ENCODE results near the gene TSKU.

Gene TSKU

DNA sequence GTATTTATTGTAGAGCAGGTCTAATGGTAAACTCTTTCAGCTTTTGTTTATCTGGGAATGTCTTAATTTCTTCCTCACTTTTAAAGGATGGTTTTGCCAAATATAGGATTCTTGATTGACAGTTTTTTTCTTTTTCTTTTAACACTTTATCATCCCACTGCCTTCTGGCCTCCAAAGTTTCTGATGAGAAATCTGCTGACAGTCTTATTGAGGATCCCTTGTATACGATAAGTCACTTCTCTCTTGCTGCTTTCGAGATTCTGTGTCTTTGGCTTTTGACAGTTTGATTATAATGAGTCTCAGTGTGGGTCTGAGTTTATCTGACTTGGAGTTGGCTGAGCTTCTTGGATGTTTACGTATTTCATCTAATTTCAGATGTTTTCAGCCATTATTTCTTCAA, 6.7 kb upstream of the TSKU start:
- H3K4ac ChIP-seq (ENCODE audit: low read length), result no peak overlapping the region
- peaks cover 4% of the 10 kb centered on the region in 2 donors for H3K4me1 ChIP-seq (ENCODE audit: control insufficient read depth in 2 of 2, insufficient read depth in 1 of 2, low read depth in 1 of 2, low read length in 2 of 2)
- H2BK15ac ChIP-seq (ENCODE audit: low read length), result no peak overlapping the region
- peaks cover 0 to 5% (median 0%) of the 10 kb centered on the region in 3 experiments for H3K27me3 ChIP-seq (ENCODE audit: control insufficient read depth in 3 of 3, insufficient read depth in 3 of 3, low read depth in 1 of 3, low read length in 3 of 3)
- WGBS, 2 donors (ENCODE audit: extremely low coverage in 2 of 2, insufficient read length in 2 of 2, insufficient replicate concordance in 1 of 2), result no CpG with 5 or more reads among the region's 3 CpGs
- H2BK5ac ChIP-seq (ENCODE audit: low read length), result no peak overlapping the region
- H3K79me1 ChIP-seq (ENCODE audit: low read depth, low read length), result no peaks in the 10 kb centered on the region
- H2AK5ac ChIP-seq (ENCODE audit: low read depth, low read length), result no peak overlapping the region
- H3K27ac ChIP-seq (replicated peaks; ENCODE audit: low read length), result no peak overlapping the region
- H2BK12ac ChIP-seq (ENCODE audit: low read length), result no peak overlapping the region
- no peak overlapping the region for H2AFZ ChIP-seq (ENCODE audit: low read length)
- no peak overlapping the region for H3K14ac ChIP-seq (ENCODE audit: low read length)
- no peak for DNase-seq (ENCODE audit: low spot score)
- H4K91ac ChIP-seq (ENCODE audit: low read depth, low read length, poor library complexity), result no peak overlapping the region
- no peak overlapping the region for H3K18ac ChIP-seq (ENCODE audit: low read length)
- H3K9ac ChIP-seq (ENCODE audit: low read depth, low read length, poor library complexity), result no peak overlapping the region
- peaks cover 2 to 22% of the 10 kb centered on the region in 2 donors for H3K9me3 ChIP-seq (replicated peaks in 1 of 2; ENCODE audit: control insufficient read depth in 2 of 2, insufficient read depth in 1 of 2, low read depth in 1 of 2, low read length in 2 of 2)
- no peak overlapping the region for H2BK120ac ChIP-seq (ENCODE audit: low read depth, low read length)
- H3K23ac ChIP-seq (ENCODE audit: low read depth, low read length, poor library complexity), result no peak overlapping the region
- H3K4me2 ChIP-seq (ENCODE audit: insufficient read depth, low read length, poor library complexity, severe bottlenecking), result no peak overlapping the region
- no peaks in the 10 kb centered on the region for H3K36me3 ChIP-seq (replicated peaks in 1 of 2; ENCODE audit: control insufficient read depth in 2 of 2, insufficient read depth in 2 of 2, low read length in 2 of 2)
- no peak overlapping the region for H3K4me3 ChIP-seq (ENCODE audit: low read length in 2 of 2)
- no peak overlapping the region for H4K8ac ChIP-seq (ENCODE audit: low read depth, low read length)

DNA sequence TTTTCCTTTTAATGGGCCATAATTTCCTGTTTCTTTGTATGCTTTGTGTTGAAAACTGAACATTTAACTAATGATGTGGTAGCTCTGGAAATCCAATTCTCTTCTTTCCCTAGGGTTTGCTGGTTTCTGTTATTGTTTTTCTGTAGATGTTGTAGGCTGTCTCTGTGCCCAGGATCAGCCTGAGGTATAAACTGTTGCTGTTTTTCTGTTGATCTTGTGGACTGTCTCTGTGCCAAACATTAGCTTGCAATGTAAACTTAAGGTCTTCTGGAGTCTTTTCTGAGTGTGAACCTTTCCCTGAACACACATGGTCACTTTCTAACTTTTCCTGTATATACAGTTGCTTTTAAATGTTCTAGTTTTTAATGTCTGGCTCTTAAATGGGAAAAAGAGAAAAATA, 5.9 kb upstream of the TSKU start:
- H2BK120ac ChIP-seq (ENCODE audit: low read depth, low read length), result no peak overlapping the region
- no peaks in the 10 kb centered on the region for H3K36me3 ChIP-seq (replicated peaks in 1 of 2; ENCODE audit: control insufficient read depth in 2 of 2, insufficient read depth in 2 of 2, low read length in 2 of 2)
- no peak overlapping the region for H3K4me3 ChIP-seq (ENCODE audit: low read length in 2 of 2)
- no peak overlapping the region for H2BK12ac ChIP-seq (ENCODE audit: low read length)
- no peak overlapping the region for H2AK5ac ChIP-seq (ENCODE audit: low read depth, low read length)
- no peak for DNase-seq (ENCODE audit: low spot score)
- H3K4me1 ChIP-seq (ENCODE audit: control insufficient read depth in 2 of 2, insufficient read depth in 1 of 2, low read depth in 1 of 2, low read length in 2 of 2), result peaks cover 8 to 9% of the 10 kb centered on the region in 2 donors
- H3K4me2 ChIP-seq (ENCODE audit: insufficient read depth, low read length, poor library complexity, severe bottlenecking), result no peak overlapping the region
- H3K27me3 ChIP-seq (ENCODE audit: control insufficient read depth in 3 of 3, insufficient read depth in 3 of 3, low read depth in 1 of 3, low read length in 3 of 3), result peaks cover 0 to 5% (median 0%) of the 10 kb centered on the region in 3 experiments
- H2AFZ ChIP-seq (ENCODE audit: low read length), result no peak overlapping the region
- no peak overlapping the region for H4K91ac ChIP-seq (ENCODE audit: low read depth, low read length, poor library complexity)
- no peak overlapping the region for H3K23ac ChIP-seq (ENCODE audit: low read depth, low read length, poor library complexity)
- H4K8ac ChIP-seq (ENCODE audit: low read depth, low read length), result no peak overlapping the region
- no peak overlapping the region for H2BK15ac ChIP-seq (ENCODE audit: low read length)
- H3K9me3 ChIP-seq (replicated peaks in 1 of 2; ENCODE audit: control insufficient read depth in 2 of 2, insufficient read depth in 1 of 2, low read depth in 1 of 2, low read length in 2 of 2), result peaks cover 2 to 22% of the 10 kb centered on the region in 2 donors
- no peak overlapping the region for H3K18ac ChIP-seq (ENCODE audit: low read length)
- no peak overlapping the region for H3K27ac ChIP-seq (replicated peaks; ENCODE audit: low read length)
- H3K9ac ChIP-seq (ENCODE audit: low read depth, low read length, poor library complexity), result no peak overlapping the region
- H2BK5ac ChIP-seq (ENCODE audit: low read length), result no peak overlapping the region
- H3K14ac ChIP-seq (ENCODE audit: low read length), result no peak overlapping the region
- H3K79me1 ChIP-seq (ENCODE audit: low read depth, low read length), result no peaks in the 10 kb centered on the region
- H3K4ac ChIP-seq (ENCODE audit: low read length), result no peak overlapping the region

DNA sequence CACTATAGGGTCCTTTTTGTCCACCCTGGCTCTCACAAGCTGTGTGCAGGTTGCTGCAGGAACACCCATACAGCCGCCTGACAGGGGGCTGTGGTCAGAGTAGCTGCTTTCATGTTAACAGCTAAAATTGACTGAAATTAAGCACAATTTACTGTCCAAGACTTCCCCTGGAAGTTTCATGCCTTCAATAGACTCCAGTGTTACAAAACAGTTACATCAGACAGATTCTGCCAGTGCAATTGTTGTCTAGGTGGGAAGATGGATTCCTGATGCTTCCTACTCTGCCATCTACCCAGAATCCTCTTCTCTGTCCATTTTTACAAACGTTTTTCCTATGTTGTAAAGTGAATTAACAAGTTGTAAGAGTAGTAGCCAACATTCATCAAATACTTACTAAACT, 5.3 kb upstream of the TSKU start:
- H3K23ac ChIP-seq (ENCODE audit: low read depth, low read length, poor library complexity), result no peak overlapping the region
- no peak overlapping the region for H4K91ac ChIP-seq (ENCODE audit: low read depth, low read length, poor library complexity)
- H2BK15ac ChIP-seq (ENCODE audit: low read length), result no peak overlapping the region
- no peak overlapping the region for H3K14ac ChIP-seq (ENCODE audit: low read length)
- H3K36me3 ChIP-seq (replicated peaks in 1 of 2; ENCODE audit: control insufficient read depth in 2 of 2, insufficient read depth in 2 of 2, low read length in 2 of 2), result no peaks in the 10 kb centered on the region
- no peaks in the 10 kb centered on the region for H3K79me1 ChIP-seq (ENCODE audit: low read depth, low read length)
- H3K18ac ChIP-seq (ENCODE audit: low read length), result no peak overlapping the region
- no peak overlapping the region for H2BK5ac ChIP-seq (ENCODE audit: low read length)
- DNase-seq (ENCODE audit: low spot score), result no peak
- H2BK12ac ChIP-seq (ENCODE audit: low read length), result no peak overlapping the region
- H3K4me3 ChIP-seq (ENCODE audit: low read length in 2 of 2), result no peak overlapping the region
- H2AFZ ChIP-seq (ENCODE audit: low read length), result no peak overlapping the region
- no peak overlapping the region for H2AK5ac ChIP-seq (ENCODE audit: low read depth, low read length)
- H3K27ac ChIP-seq (replicated peaks; ENCODE audit: low read length), result no peak overlapping the region
- H3K27me3 ChIP-seq (ENCODE audit: control insufficient read depth in 3 of 3, insufficient read depth in 3 of 3, low read depth in 1 of 3, low read length in 3 of 3), result peaks cover 0 to 3% (median 0%) of the 10 kb centered on the region in 3 experiments
- no peak overlapping the region for H4K8ac ChIP-seq (ENCODE audit: low read depth, low read length)
- no peak overlapping the region for H3K4me2 ChIP-seq (ENCODE audit: insufficient read depth, low read length, poor library complexity, severe bottlenecking)
- H2BK120ac ChIP-seq (ENCODE audit: low read depth, low read length), result no peak overlapping the region
- WGBS, 2 donors (ENCODE audit: extremely low coverage in 2 of 2, insufficient read length in 2 of 2, insufficient replicate concordance in 1 of 2), result no CpG with 5 or more reads among the region's 2 CpGs
- H3K9me3 ChIP-seq (replicated peaks in 1 of 2; ENCODE audit: control insufficient read depth in 2 of 2, insufficient read depth in 1 of 2, low read depth in 1 of 2, low read length in 2 of 2), result peaks cover 2 to 22% of the 10 kb centered on the region in 2 donors
- no peak overlapping the region for H3K4ac ChIP-seq (ENCODE audit: low read length)
- no peak overlapping the region for H3K9ac ChIP-seq (ENCODE audit: low read depth, low read length, poor library complexity)
- H3K4me1 ChIP-seq (ENCODE audit: control insufficient read depth in 2 of 2, insufficient read depth in 1 of 2, low read depth in 1 of 2, low read length in 2 of 2), result peaks cover 8 to 9% of the 10 kb centered on the region in 2 donors

DNA sequence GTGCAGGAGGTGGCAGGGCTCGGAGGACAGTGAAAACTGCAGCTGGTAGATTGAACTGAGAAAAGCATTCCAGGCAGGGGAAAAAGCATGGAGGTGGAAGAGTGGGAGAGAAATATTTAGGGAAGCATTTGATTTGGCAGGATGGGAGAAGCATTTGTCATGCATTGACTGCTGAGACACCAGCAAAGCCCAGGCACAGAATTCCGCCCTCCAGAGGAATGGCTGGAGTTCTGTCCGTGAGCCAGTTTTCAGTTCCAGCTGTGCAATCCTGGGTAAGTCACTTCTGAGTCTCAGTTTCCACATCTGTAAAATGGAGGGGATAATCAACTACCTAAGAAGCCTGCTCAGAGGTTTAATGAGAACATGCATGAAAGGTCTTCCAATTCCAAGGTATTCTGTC, 4.3 kb upstream of the TSKU start:
- Histone ChIP-seq H3K27ac (replicated peaks; ENCODE audit: low read length) (no peak overlapping the region), H2AFZ (ENCODE audit: low read length) (no peak overlapping the region), H2BK12ac (ENCODE audit: low read length) (no peak overlapping the region), H2BK15ac (ENCODE audit: low read length) (no peak overlapping the region), H3K9ac (ENCODE audit: low read depth, low read length, poor library complexity) (no peak overlapping the region), H2AK5ac (ENCODE audit: low read depth, low read length) (no peak overlapping the region), H3K18ac (ENCODE audit: low read length) (no peak overlapping the region), H3K4me3 (ENCODE audit: low read length in 2 of 2) (no peak overlapping the region), H2BK5ac (ENCODE audit: low read length) (no peak overlapping the region), H3K79me1 (ENCODE audit: low read depth, low read length) (no peaks in the 10 kb centered on the region), H3K9me3 (replicated peaks in 1 of 2; ENCODE audit: control insufficient read depth in 2 of 2, insufficient read depth in 1 of 2, low read depth in 1 of 2, low read length in 2 of 2) (peaks cover 2 to 22% of the 10 kb centered on the region in 2 donors), H3K27me3 (ENCODE audit: control insufficient read depth in 3 of 3, insufficient read depth in 3 of 3, low read depth in 1 of 3, low read length in 3 of 3) (no peaks in the 10 kb centered on the region), H3K4me1 (ENCODE audit: control insufficient read depth in 2 of 2, insufficient read depth in 1 of 2, low read depth in 1 of 2, low read length in 2 of 2) (peaks cover 8 to 9% of the 10 kb centered on the region in 2 donors), H4K91ac (ENCODE audit: low read depth, low read length, poor library complexity) (no peak overlapping the region), H3K23ac (ENCODE audit: low read depth, low read length, poor library complexity) (no peak overlapping the region), H3K14ac (ENCODE audit: low read length) (no peak overlapping the region), H3K4me2 (ENCODE audit: insufficient read depth, low read length, poor library complexity, severe bottlenecking) (no peak overlapping the region), H2BK120ac (ENCODE audit: low read depth, low read length) (no peak overlapping the region), H3K36me3 (replicated peaks in 1 of 2; ENCODE audit: control insufficient read depth in 2 of 2, insufficient read depth in 2 of 2, low read length in 2 of 2) (no peaks in the 10 kb centered on the region), H3K4ac (ENCODE audit: low read length) (no peak overlapping the region), H4K8ac (ENCODE audit: low read depth, low read length) (no peak overlapping the region)
- DNase-seq (ENCODE audit: low spot score), result no peak
- no CpG with 5 or more reads among the region's 3 CpGs for WGBS, 2 donors (ENCODE audit: extremely low coverage in 2 of 2, insufficient read length in 2 of 2, insufficient replicate concordance in 1 of 2)

Measured in neuronal stem cell (in vitro differentiated cells).